GM10266 (cell line): ENCODE results near the gene HIGD1B.

Source experiments
- DNase-seq: peaks from one replicate; pipeline ENCODE4 v3.0.0; 2012; ENCODE audit errors: extremely low spot score
- TF ChIP-seq, protein P1 (sequence below): IDR thresholded peaks from 2 replicates; pipeline ENCODE4 v1.5.1; 2012; ENCODE audit warnings: mild to moderate bottlenecking, low read depth; ENCODE audit not compliant: control insufficient read depth, insufficient read depth; ENCODE audit errors: missing control alignments

The HIGD1B gene

DNA sequence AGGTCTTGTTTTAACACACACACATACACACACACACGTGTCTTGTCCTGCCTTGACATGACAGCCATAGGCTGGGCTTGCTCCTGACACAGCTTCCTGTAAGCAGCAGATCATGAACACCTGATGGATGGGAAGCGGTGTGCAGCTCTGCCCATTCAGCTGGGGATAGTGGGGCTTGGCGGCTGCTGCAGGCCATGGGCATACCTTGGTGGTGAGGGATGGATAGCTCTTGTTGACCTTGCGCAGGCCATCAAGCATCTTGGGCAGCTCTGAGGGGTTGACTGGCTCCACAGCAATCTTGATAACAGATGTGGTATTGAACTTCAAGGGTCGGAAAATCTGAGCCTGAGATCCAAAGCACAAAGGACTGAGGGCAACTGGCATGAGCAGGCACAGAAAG lies 12.0 kb downstream of the HIGD1B start:
- TF ChIP-seq, protein P1, sequence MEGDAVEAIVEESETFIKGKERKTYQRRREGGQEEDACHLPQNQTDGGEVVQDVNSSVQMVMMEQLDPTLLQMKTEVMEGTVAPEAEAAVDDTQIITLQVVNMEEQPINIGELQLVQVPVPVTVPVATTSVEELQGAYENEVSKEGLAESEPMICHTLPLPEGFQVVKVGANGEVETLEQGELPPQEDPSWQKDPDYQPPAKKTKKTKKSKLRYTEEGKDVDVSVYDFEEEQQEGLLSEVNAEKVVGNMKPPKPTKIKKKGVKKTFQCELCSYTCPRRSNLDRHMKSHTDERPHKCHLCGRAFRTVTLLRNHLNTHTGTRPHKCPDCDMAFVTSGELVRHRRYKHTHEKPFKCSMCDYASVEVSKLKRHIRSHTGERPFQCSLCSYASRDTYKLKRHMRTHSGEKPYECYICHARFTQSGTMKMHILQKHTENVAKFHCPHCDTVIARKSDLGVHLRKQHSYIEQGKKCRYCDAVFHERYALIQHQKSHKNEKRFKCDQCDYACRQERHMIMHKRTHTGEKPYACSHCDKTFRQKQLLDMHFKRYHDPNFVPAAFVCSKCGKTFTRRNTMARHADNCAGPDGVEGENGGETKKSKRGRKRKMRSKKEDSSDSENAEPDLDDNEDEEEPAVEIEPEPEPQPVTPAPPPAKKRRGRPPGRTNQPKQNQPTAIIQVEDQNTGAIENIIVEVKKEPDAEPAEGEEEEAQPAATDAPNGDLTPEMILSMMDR: no peak
- DNase-seq: no peak

DNA sequence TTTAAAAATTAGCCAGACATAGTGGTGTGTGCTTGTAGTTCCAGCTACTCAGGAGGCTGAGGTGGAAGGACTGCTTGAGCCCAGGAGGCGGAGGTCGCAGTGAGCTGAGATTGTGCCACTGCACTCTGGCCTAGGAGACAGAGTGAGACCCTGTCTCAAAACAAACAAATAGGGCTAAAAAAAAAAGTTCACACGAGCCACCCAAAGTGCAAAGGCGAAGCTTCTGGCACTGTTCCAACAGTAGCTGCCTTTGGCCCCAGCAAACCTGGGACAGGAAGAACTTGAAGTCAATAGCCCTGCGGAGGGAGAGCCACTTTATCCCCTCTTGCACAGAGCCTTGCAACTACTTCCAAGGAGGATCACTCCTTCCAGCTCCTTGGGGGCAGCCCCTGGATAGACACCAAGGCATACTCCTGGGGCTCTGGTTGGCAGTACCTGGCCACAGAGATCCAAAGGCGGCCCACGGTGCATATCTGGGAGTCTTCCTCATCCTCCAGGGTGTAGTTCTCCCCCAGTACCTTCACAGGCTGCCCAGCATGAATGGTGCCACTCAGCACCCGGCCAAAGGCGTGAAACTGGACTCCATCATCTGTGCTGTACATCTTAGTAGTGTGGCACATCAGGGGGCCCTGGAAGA lies 14.7 kb downstream of the HIGD1B start:
- no peak for DNase-seq
- TF ChIP-seq, protein P1: no peak

DNA sequence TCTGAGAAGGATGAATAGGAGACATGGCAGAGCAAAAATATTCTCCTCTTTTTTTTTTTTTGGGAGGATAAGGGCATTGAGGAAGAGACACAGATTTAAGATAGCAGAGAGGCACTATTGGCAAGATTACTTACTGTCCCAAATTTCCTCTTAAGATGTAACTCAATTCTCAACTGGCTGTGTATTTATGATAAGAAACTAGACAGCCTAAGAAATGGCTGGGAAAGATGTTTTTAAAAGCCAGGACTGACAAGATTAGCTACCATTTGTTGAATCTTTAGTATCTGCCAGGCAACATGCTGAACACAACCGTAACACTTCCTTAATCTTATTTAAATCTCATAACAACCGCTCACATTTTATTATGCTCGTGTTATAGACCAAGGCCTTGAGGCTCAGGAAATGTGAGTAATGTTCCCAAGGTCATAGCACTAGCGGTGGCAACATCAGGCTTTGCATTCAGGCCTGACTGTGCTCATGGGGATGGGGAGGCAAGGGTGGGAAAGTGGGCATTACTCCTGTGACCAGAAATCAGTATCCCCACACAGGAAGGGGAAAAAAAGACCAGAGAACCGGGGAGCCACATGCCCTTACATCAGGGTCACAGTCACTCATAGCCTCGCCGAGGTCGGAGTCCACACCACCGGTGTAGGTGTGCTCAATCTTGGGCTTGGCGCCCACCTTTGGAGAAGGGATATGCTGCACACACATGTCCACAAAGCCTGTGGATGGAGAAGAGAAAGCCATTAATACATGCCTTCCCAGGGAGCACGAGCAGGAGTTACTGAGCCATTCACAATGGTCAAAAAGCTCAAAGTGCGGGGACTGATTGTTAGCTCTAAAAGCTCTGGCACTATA lies 15.6 kb downstream of the HIGD1B start:
- DNase-seq: no peak
- TF ChIP-seq, protein P1: no peak

DNA sequence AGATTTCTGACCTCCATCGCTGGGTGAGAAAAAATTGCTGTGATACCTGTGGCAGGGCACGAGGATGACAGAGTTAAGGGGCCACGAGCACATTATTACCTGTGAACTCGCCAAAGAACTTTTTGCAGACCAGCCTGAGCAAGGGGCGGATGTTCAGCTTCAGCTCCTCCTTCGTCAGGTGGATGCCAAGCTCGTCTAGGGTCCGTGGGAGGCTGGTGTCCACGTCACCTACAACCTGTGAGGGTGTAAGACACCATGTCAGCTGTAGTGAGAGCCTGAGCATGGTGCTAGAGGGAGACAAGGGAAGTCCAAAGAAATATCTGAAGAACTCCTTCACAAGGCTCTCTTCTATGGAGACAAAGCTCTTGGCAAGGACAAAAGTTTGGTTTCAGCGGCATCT lies 17.1 kb downstream of the HIGD1B start:
- TF ChIP-seq, protein P1: no peak
- no peak for DNase-seq

DNA sequence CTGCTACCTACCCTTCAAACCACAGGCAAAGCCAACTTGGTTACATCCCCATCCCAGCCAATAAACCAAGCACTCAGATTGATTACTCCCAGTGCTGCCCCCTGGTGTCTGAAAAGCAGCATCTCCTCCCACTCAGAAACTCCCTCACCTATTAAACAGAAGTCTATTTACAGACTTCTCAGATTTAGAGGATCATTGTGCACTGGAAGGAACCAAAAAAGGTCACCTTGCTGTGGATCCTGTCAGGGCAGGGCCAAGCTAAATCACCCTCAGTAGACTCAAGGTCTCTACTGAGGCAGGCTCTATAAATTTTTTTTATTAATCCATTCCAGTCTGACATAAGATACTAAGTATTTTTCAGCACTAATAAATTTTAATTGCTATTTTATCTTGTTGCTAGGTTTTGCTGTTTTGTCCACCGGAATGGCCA lies 17.6 kb downstream of the HIGD1B start:
- TF ChIP-seq, protein P1: peak; percentile 77
- DNase-seq: peak; percentile 69

DNA sequence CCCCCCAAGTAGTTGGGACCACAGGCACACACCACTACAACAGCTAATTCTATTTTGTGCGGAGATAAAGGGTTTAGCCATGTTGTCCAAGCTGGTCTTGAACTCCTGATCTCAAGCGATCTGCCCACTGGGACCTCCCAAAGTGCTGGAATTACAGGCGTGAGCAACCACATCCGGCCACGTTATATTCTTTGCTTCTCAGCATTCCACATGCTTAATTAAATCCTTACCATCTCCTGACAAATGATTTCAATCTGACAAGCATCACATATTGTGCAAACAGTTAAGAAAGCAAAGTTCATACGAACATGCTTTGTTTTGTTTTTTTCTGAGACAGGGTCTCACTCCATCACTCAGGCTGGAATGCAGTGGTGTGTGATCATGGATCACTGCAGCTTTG lies 18.2 kb downstream of the HIGD1B start:
- TF ChIP-seq, protein P1: no peak
- no peak for DNase-seq

DNA sequence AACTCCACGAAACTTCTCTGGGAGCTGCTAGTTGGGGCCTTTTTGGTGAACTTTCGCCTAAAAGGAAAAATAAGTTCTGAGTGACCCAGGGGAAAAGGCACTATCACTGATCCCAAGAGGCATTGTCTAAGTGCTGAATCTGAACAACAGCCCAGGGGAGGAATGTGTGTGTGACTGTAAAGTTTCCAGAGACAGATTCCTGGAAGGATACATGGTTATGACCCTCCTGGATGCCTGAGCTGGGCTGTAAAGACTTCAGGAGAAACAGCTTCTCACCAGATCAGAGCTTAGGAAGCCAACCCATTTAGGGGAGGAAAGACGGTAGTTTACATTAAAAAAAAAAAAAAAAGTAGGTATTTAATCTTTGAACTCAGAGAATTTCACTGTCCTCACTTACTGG lies 20.2 kb downstream of the HIGD1B start:
- TF ChIP-seq, protein P1: no peak
- no peak for DNase-seq
